Hepatocyte (in vitro differentiated cells): Measurements from ENCODE around the gene BDKRB1.

ENCODE experiments used
- EZH2 ChIP-seq: fragments of 200-600 bp; sonication (generic); IDR thresholded peaks from 2 replicates; pipeline ENCODE4 v1.6.1; 2016; ENCODE audit warnings: antibody characterized with exemption, mild to moderate bottlenecking, borderline replicate concordance
- TF ChIP-seq, protein P1 (sequence below): fragments of 200-600 bp; sonication (generic); IDR thresholded peaks from 2 replicates; pipeline ENCODE4 v1.5.1; 2016; ENCODE audit warnings: antibody characterized with exemption, mild to moderate bottlenecking; ENCODE audit not compliant: poor library complexity

GRCh38 chr14:96297997-96298515 lies 42.0 kb downstream of the BDKRB1 start:
- TF ChIP-seq, protein P1, sequence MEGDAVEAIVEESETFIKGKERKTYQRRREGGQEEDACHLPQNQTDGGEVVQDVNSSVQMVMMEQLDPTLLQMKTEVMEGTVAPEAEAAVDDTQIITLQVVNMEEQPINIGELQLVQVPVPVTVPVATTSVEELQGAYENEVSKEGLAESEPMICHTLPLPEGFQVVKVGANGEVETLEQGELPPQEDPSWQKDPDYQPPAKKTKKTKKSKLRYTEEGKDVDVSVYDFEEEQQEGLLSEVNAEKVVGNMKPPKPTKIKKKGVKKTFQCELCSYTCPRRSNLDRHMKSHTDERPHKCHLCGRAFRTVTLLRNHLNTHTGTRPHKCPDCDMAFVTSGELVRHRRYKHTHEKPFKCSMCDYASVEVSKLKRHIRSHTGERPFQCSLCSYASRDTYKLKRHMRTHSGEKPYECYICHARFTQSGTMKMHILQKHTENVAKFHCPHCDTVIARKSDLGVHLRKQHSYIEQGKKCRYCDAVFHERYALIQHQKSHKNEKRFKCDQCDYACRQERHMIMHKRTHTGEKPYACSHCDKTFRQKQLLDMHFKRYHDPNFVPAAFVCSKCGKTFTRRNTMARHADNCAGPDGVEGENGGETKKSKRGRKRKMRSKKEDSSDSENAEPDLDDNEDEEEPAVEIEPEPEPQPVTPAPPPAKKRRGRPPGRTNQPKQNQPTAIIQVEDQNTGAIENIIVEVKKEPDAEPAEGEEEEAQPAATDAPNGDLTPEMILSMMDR, result no peak
- no peak for TF ChIP-seq EZH2
